SH-SY5Y (cell line): ENCODE results near the gene SUMO3.

ENCODE experiments used
- GATA2 ChIP-seq: IDR thresholded peaks from 2 replicates; pipeline ENCODE4 v1.6.1; 2011; ENCODE audit warnings: mild to moderate bottlenecking, low read depth, low read length
- GATA3 ChIP-seq: IDR thresholded peaks from 2 replicates; pipeline ENCODE4 v1.6.1; 2011; ENCODE audit warnings: low read depth, mild to moderate bottlenecking, low read length, moderate library complexity

Gene SUMO3

DNA sequence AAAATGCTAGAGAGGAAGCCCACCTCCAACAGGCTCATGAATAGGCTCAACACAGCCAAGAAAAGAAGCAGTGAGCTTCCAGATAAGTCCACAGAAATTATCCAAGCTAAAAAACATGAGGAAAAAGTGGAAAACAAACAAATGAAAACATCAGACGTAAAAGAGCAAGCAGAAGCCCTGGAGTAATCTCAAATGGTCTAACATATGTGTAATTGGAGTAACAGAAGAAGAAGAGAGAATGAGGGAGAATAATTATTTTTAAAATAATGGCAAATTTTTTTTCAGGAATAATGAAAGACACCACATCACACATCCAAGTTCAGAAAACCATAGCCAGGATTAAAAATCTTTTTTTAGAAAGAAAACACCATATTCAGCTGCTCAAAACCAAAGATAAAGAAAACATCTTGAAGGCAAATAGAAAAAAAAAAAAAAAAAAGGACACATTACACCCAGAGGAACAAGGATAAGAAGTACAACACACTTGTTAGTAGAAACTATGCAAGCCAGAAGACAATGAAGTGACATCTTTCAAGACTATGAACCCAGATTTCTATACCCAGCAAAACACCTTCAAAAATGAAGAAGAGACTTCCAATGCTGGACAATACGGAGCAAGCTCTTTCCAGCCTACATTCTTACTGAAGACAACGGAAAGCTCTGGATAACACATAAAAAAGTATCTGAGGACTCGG is 10.6 kb upstream of the SUMO3 start:
- TF ChIP-seq GATA3, result no peak
- no peak for TF ChIP-seq GATA2

DNA sequence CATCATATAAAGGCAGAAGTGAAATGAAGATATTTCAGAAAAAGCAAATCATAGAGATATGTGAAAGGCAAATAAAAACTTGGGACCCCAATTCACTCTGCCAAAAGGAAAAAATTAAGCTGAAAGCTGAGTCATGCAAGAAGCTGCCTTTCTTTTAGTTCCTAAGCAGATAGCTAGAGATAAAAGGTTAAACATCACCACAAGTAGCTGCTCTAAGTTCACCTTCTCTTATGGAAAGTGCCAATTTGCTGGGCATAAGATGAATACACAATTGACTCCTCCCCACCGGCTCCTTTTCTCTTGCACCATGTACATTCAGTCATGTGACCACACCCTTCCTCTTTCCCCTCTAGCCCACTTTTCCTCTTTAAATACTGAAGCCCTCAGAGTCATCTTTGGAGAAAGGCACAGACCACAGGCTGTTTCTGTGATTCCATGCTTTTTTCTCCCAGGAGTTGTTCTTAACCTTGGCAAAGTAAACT is 5.4 kb upstream of the SUMO3 start:
- TF ChIP-seq GATA2, result no peak
- TF ChIP-seq GATA3, result no peak

DNA sequence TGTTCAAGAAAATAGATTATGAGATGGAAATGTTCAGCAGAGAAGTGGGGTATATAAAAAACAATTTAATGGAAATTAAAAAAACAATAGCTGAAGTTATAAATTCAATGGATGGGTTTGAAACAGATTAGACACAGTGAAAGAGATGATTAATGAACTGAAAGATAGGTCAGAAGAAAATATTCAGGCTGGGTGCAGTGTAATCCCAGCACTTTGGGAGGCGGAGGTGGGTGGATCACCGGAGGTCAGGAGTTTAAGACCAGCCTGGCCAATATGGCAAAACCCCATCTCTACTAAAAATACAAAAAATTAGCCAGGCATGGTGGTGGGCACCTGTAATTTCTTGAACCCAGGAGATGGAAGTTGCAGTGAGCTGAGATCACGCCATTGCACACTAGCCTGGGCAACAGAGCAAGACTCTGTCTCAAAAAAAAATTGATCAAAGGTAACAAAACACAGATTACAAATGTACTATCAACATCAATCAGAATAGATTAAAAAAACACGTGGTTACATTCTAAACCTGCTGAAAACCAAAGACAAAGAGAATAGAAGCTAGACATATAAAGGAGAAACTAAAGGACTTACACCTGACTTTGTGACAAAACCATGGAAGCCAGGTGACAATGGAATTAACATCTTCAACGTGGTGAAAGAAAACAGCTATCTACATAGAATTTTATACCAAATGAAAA is 4.8 kb upstream of the SUMO3 start:
- TF ChIP-seq GATA3 (no peak), GATA2 (no peak)

DNA sequence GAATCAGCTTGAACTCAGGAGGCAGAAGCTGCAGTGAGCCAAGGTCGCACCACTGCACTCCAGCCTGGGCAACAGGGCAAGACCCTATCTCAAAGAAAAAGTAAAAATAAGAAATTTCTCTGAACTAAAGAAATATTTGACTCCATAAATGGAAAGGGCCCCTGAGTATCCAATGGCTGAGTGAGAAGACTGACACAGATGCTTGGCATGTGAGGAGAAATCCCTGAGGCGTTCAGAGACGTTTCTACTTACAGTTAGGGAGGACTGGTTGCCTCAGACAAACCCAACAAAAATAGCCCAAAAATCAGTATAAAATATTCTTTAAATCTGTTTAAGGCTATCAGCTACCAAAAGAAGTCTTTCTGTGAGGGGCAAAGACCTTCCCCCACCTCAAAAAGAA is 3.0 kb upstream of the SUMO3 start:
- TF ChIP-seq GATA2, result no peak
- no peak for TF ChIP-seq GATA3

DNA sequence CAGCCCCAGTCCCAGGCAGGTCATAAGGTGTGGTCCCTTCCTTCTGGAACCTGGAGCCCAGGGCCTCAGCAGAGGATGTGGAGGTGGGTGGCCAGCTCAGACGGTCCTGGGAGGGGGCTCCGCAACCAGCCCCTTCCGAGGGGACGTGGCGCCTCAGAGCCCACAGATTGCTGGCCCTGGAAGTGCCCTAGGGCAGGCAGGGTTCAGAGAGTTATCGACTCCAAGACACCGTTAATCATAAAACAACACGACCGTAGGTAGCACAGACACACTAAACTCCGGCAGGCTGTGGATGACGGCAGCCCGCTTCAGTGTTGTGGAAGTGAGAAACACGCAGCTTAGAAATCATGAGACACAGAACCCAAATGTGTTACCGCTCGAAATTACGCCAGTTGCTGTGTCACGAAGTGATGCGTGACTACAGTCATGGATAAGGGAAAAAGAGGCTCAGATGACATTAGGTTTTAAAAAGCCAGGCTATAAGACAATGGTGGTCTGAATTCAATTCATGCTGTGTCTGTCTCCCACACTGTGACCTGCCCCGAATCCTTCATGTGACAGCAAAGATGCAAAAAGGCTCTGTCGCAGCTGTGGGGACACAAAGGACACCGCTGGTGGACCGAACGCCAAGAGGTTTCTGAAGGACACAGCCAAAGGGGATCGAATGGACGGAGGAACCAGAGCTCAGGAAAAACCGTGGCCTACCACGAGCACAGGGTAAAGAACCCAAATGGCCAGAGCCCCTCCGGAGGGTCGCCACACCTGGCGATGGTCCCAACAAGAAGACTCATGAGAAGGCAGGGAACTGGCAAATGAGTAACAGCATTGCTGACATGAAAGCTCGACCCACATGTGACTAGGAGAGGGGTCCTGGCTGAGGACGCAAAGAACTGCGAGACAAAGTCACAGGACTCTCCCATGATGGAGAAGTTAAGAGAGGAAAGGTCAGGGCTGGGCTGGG is 1.7 kb upstream of the SUMO3 start:
- TF ChIP-seq GATA3, result no peak
- TF ChIP-seq GATA2, result no peak

DNA sequence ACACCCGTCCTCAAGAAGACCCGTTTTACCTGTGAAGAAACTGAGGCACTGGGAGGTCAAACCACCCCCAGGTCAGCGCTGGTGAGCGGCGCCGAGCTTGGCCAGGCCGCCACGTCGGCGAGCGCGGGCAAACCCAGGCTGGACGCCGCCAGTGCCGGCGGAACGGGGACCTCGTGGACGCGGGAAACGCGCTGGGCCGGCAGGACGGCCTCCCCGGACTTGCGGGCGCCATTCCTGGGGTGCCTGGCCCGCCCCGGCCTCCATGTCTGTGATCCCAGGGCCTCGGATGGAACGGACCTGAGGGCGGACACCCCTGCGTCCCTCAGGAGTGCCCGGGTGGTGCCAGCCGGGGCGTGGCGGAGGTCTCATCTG is 764 bp upstream of the SUMO3 start:
- TF ChIP-seq GATA3 (no peak), GATA2 (no peak)

DNA sequence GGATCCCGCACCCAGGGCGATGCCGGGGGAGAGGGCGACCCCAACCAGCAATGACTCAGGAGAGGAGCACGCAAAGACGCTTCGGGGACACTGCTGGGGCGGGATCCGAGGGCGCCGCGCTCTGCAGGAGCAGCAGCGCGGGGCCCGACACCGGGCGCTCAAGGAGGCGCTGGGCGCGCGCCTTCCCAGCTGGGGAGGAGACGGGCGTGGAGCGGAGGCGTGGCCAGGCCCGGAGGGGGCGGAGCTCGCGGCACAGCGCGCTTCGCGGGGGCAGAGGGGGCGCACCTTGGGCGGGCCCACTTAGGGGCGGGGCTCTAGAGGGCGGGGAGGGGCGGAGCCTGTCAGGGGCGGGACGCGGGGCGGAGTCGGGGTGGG is 369 bp downstream of the SUMO3 start:
- TF ChIP-seq GATA3, result no peak
- TF ChIP-seq GATA2, result no peak

DNA sequence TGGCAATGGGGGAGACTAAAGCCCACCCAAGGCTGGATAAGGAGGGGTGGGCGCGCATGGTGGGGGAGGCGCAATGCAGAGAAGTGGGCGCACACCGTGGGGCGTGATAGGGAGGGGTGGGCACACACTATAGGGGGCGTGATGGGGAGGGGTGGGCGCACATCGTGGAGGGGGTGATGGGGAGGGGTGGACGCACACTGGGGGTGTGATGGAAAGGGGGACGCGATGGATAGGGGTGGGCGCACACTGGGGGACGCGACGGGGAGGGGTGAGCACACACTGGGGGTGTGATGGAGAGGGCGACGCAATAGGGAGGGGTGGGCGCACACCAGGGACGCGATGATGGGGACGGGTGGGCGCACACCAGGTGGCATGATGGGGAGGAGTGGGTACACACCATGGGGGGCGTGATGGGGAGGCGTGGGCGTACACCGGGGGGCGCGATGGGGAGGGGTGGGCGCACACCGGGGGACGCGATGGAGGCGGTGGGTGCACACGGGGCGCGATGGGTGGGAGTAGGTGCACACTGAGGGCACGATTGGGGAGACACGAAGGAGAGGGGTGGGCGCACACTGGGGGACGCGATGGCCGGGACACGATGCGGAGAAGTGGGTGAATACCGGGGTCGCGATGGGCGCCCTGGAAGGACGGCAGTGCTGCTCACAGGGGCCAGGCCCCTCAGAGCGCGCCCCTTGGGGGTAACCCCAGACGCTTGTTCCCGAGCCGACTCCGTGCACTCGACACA is 929 bp downstream of the SUMO3 start:
- TF ChIP-seq GATA3, result no peak
- TF ChIP-seq GATA2, result no peak

DNA sequence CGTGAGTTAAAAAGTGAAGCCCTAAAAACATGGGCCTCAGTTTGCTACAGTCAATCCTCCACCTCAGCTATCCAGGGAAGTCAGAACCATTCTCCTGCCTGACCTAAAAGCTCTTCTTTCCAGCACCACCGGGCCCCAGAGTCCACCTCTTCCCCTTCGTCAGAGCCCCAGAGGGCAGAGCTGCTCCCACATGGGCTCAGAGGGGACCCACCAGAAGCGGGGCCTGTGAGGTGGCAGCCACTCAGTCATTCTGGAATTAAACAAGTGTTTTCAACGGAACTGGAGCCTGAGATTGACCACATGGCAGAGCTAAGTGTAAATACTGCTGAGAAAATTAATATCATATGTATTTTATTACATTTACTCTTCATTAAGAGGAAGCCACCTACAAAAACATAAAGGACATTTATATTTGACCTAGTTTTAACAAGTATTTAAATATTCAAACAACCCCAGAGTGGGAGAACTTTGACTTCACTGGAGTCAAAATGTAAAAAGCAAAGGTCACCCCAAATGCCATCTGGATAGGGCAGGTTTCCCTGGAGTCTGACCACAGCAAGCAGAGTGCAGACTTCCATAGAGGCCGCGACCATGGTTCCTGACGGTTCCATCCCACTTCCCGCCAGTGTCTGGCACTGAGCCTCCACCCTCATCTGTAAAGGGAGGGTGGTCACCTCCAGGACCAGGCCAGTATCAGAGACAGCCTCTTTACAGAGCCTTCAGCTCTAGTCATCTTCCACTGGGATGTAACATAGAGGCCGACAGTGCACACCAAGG is 1.8 kb downstream of the SUMO3 start:
- TF ChIP-seq GATA3 (no peak), GATA2 (no peak)

DNA sequence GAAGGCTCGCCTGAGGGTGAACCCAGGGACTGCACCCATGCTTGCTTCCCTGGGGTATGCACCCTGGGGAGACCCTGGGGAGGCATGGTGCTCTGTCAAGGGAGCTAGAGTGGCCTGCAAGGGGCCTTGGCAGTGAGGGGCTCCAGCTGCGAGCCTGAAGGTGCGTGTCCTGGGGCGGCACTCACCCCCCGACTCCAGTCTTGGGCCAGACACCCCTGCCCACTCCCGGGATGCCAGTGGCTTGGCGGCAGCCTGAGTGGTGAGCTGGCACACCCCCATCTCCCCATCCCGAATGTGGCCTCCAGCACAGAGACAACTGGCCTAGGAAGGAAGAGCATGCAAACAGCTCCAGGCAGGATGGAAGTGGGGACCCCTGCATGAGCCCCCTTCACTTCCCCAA is 2.6 kb downstream of the SUMO3 start:
- no peak for TF ChIP-seq GATA3
- no peak for TF ChIP-seq GATA2

DNA sequence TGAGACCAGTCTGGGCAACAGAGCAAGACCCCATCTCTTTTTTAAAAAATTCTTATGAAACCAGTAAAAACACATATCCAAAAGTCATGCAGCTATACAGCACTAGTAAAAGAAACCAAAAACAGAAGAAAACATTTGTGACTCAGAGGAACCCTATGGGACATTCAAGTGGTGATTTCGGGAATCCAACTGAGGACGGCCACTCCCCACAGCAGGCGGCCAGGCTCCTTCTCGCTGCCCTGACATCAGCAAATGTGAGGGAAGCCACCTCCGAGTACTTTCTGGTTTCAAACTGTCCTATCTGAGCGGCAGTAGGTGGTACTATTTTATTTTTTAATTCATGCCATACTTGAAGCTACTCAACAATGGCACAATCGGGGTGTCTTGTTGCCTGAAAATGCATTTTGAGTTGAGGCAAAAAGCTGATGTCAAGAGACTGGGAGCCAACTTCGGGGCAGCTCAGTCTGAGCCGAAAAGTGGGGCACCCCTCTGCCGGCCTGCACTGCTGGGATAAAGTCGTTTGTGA is 3.3 kb downstream of the SUMO3 start:
- TF ChIP-seq GATA2, result no peak
- TF ChIP-seq GATA3, result no peak

DNA sequence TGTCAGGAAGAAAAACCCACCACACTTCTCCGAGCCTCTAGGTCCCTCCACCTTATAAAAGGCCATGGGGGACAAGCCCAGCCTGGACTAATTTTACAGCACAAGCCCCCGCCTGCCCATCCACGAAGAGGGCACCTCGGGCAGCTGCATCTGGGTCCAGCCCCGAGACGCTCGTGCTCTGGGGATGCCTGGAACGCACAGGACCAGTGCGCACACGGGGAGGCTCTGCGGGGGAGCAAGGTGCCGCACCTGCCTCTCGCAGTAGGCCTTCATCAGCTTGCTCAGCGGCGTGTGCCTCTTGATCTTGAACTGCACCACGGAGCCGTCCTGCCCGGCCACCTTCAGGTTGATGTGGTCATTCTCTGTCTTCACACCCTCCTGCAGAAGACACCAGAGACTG is 4.1 kb downstream of the SUMO3 start:
- TF ChIP-seq GATA3 (no peak), GATA2 (no peak)

DNA sequence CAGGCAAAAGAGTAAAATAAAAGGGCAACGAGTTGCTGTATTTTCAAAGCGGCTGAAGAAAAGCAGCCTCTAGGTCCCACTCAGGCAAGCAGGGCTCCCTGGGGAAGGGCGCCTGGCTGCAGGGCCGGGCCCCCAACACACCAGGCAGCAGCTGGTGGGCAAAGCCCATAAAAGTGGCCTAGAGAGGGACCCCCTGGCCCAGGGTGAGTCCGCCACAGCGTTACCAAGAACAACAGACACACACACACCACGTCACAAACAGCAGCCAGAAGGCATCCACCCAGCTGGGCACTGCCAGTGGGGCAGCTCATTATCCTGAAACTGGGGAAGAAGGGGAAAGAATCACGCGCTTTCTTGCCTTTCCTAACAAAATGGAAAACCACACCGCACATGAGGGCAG is 4.7 kb downstream of the SUMO3 start:
- no peak for TF ChIP-seq GATA3
